GM18858 (cell line): Measurements from ENCODE around the gene SCD5.

Experiments
- ATAC-seq: cut with Tn5 transposase; IDR thresholded peaks from one replicate; pipeline ENCODE4 v1.9.1; 2021; ENCODE audit not compliant: unreplicated experiment

SCD5 gene

DNA sequence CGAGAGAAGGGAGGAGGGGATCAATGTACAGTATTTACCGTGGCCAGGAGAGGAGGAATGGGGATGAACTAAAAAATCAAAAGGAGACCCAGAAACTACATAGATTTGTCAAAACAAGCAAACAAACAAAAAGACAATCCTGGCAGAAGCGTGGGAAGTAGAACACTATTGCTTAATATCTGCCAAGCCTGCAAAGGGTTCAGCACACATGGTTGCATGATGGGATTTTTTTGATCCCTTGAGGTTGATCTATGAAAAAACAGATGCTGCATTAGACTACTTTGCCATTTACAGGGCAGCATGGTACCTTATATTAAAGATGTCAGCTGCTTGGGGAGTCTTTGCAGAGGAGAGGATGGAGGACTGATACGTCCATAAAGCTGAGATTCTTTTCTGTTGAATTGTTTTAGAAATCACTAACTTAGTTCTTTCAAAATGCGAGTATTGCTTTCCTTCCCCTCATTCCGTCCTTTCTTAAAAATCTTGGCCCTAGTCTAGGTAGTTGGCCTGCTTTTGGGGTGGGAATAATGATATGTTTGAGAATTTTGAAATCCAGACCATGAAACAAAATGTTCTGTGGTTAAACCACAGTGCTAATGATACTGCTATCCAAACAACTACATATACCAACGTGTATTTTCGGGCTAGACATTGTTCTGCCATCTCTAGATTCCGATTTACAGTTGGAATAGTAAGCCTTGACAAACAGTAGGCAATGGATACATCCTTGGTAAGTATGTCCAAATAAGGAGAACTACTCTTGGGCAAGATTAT, 197.2 kb downstream of the SCD5 start:
- no peak for ATAC-seq

DNA sequence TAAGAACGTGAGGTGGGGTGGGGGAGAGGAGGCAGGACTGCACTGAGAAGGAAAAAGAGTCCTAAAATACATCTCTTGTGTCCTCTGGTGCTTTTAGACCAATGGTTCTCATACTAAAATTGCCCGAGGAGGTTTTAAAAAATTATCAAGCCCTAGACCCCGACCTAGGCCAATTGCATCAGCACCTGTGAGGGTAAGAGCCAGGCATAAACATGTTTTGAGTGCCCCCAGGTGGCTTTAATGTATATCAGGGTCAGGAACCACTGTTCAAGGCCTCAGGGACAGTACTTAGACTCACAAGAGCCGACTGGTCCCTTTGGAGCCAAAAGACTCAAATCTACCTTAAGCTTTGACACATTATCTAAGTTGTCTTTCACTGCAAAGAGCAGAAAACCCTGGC, 199.3 kb downstream of the SCD5 start:
- no peak for ATAC-seq

DNA sequence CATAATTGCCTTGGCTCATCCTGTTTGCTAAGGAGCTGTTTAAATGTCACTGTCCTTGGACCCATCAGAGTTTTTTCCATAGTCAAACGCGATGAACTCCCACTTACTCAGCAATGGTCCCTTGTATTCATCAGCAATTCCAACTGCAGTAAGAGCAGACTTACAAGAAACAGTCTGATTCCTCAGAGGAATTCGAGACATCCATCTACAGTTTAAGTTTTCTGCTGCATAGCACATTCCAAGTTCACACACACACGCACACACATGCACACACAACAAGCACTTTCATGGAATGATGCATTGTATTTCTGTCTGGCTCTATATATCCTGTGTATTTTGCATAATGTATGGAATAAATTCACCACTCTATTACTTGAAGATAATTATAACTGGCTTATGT, 204.1 kb downstream of the SCD5 start:
- no peak for ATAC-seq

GRCh38 chr4:82593411-82593810, 205.2 kb downstream of the SCD5 start:
- ATAC-seq, result no peak

DNA sequence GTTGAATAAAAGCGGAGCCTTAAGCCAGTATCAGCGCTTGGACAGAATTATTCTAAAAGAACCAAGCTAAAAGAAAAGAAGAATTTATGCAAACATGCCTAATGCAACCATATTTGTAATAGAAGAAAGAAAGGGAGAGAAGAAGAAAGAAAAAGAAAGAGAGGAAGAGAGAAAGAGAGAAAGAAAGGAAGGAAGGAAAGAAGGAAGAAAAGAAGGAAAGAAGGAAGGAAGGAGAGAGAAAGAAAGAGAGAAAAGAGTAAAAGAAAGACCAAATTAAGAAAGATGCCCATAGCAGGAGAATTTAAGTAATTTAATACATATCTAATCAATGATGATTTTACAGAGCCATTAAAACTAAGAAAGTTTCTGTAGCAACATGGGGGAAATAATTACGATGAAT, 206.0 kb downstream of the SCD5 start:
- ATAC-seq, result no peak

DNA sequence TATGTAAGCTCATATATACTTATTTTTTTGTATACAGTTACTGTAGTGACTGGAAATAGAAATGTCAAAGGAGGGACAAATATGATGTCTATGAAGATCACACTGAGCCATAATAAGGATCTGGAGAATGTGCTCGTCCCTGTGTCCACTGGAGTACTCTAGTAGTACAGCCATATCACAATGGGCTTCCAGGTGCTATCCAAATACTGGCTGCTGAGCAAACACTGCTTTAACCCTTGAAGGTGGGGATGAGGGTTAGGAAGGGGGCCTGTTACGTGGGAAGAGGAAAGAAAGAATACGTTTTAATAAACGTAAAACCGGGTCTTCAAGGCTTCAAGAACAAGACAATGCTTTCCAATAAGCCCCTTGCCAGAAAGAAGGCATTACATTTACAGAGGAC, 207.0 kb downstream of the SCD5 start:
- no peak for ATAC-seq

- no peak for ATAC-seq
These were observed 208.8 kb downstream of the SCD5 start for GRCh38 chr4:82589756-82590155.

DNA sequence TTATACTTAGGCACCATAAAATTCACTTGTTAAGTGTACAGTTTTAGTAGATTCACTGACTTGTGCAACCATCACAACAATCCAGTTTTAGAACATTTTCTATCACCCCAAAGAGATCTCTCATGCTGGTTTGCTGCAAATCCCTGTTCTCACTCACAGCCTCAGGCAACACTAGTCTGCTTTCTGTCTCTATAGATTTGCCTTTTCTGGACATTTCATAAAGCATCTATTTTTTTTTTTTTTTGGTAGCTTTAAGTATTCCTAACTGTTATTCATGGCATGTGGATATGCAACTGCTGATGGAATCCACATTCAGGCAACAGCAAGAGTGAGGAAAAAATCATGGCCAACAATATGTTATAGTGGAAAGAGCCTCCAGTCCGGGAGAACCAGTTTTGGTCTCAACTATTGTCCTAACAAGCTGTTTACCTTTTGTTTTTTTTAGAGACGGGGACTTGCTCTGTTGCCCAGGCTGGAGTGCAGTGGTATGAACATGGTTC, 209.8 kb downstream of the SCD5 start:
- ATAC-seq, result no peak

DNA sequence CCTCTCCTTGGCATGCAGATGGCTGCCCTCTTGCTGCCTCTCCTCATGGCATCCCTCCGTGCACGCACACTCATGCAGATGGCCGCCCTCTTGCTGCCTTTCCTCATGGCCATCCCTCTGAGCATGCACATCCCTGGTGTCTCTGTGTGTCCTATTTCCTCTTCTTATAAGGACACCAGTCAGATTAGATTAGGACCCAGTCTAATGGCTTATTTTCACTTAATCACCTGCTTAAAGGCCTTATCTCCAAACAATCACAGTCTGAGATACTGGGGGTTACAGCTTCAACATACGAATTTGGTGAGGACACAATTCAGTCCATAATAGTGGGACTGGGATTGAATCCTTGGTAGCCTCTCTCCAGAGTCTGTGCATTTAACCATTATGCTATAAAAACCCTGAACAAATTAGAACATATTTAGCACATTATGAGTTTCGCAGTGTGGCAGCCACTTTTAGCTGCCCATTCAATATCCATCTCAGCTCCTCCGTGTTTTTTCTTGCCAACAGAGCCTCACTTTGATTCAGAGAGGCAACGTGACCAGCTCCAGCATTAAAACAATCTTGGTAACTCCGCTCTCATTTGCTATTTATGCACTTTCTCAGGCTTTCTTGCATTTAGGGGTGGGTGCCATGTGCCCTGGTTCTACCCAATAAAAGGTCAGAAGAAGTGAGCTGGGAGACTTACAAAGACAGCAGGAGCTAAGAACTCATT, 210.6 kb downstream of the SCD5 start:
- no peak for ATAC-seq

GRCh38 chr4:82585690-82586435, 212.7 kb downstream of the SCD5 start:
- ATAC-seq, result no peak

GRCh38 chr4:82584931-82585330, 213.7 kb downstream of the SCD5 start:
- ATAC-seq, result no peak

DNA sequence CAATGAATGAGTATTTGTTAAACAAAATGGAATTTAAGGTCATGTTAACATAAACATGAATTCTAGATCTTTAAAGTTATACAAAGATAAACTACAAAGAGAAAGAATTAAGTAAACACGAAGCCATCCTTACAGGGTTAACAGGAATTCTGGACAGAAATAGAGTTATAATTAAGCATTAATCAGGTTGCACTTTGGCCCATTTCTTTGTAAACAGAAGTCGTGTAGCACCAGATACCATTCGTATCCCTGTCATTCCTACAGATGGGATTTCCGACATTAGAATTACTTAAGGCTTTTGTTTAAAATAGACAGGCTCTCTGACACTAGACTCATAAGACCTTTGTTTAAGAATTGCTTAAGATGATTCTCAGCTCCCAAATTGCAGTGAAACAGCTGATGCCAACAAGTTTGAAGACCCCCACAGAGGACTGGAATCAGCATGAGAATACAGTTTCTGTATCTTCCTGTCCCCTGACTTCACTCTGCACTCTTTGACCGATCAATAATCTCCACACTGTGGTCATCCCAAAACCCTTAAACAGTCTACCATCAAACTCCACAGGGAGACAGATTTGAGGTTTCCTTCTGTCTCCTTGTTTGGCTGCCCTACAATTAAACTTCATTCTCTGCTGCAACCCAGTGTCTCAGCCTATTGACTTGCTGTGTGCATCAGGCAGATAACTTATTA, 214.6 kb downstream of the SCD5 start:
- ATAC-seq, result no peak

DNA sequence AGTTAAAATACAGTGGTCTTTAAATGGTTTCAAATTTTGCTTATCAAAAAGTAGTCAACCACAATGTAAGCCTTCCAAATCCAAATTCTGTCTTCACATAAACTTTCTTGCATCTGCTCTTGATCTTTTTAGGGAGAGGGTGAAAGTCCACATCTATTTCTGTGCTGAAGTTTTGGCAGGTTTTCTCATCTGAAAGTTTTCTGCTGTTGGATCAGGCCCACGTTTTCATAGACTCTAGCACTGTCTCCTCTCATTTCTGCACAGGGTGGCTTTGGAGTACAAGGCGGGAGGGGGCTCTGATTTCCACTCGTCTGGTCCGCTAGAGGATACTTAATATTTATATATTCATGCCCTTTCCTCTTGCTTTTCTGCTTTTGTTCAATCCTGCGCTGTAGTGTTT, 218.7 kb downstream of the SCD5 start:
- no peak for ATAC-seq
